Retinal pigment epithelial cell (primary cell): ENCODE results near the gene MACIR.

Source experiments
- DNase-seq: peaks from one replicate; pipeline ENCODE4 v3.0.0-alpha.2; 2010; ENCODE audit warnings: low read depth
- H3K4me3 ChIP-seq: 2 replicates; pipeline ENCODE4 v1.5.1; 2011; ENCODE audit warnings: mild to moderate bottlenecking, low read length, control low read depth, moderate library complexity
- CTCF ChIP-seq: conservative IDR thresholded peaks from 2 replicates; pipeline ENCODE4 v1.5.1; 2011; ENCODE audit warnings: low read depth, low read length, control low read depth, inconsistent platforms

MACIR gene

GRCh38 chr5:103258368-103258956, at the start of gene MACIR:
MACIR (plus strand) TSS chr5:103258763; CDS start chr5:103275920, 17,157 bp downstream.
- peak; percentile 93 for DNase-seq
- H3K4me3 ChIP-seq = peak within 1 kb of the TSS; percentile 83
- peak; percentile 8 for TF ChIP-seq CTCF

GRCh38 chr5:103209065-103209464, 49.5 kb upstream of the MACIR start:
- TF ChIP-seq CTCF = no peak
- DNase-seq = no peak
- no peak overlapping the region for H3K4me3 ChIP-seq

GRCh38 chr5:103210952-103211351, 47.6 kb upstream of the MACIR start:
- no peak overlapping the region for H3K4me3 ChIP-seq
- no peak for TF ChIP-seq CTCF
- no peak for DNase-seq

- no peak for DNase-seq
- no peak overlapping the region for H3K4me3 ChIP-seq
- no peak for TF ChIP-seq CTCF
Observed at GRCh38 chr5:103211576-103212561, 46.7 kb upstream of the MACIR start.

- no peak for TF ChIP-seq CTCF
- no peak for DNase-seq
Observed at GRCh38 chr5:103216137-103216536, 42.4 kb upstream of the MACIR start.

GRCh38 chr5:103216697-103217096, 41.9 kb upstream of the MACIR start:
- TF ChIP-seq CTCF = no peak
- no peak overlapping the region for H3K4me3 ChIP-seq
- no peak for DNase-seq

More at GRCh38 chr5:103216137-103216536, 42.4 kb upstream of the MACIR start:
- no peak overlapping the region for H3K4me3 ChIP-seq

- no peak for TF ChIP-seq CTCF
- H3K4me3 ChIP-seq = no peak overlapping the region
- no peak for DNase-seq
Observed at GRCh38 chr5:103217101-103217500, 41.5 kb upstream of the MACIR start.
